DOHH2 (cell line): ENCODE data around the gene IMPDH1.
A peak's percentile ranks its signal among the peaks of the same experiment; 100 is the strongest.

Experiments
- H3F3A ChIP-seq: fragments of 200-600 bp; sonication (generic), shearing (Covaris generic); 2 replicates; pipeline ENCODE4 v1.6.0; 2016; ENCODE audit warnings: antibody characterized with exemption, mild to moderate bottlenecking; ENCODE audit not compliant: control insufficient read depth, insufficient read depth
- H3K27ac ChIP-seq: fragments of 200-600 bp; sonication (generic); 2 replicates; pipeline ENCODE4 v1.5.1; 2014; ENCODE audit warnings: low read depth, mild to moderate bottlenecking, low read length, moderate library complexity
- H3K27me3 ChIP-seq: fragments of 200-600 bp; sonication (generic); 2 replicates; pipeline ENCODE4 v1.6.1; 2014; ENCODE audit warnings: mild to moderate bottlenecking, low read length, mixed read lengths; ENCODE audit not compliant: control insufficient read depth
- H3K36me3 ChIP-seq: fragments of 200-600 bp; sonication (generic); 2 replicates; pipeline ENCODE4 v1.6.1; 2014; ENCODE audit warnings: mild to moderate bottlenecking, low read length, moderate library complexity, mixed read lengths; ENCODE audit not compliant: control insufficient read depth
- H3K4me1 ChIP-seq: fragments of 200-600 bp; sonication (generic); 2 replicates; pipeline ENCODE4 v1.6.1; 2014; ENCODE audit warnings: mild to moderate bottlenecking, low read length, mixed read lengths; ENCODE audit not compliant: control insufficient read depth
- H3K4me2 ChIP-seq: fragments of 200-600 bp; sonication (generic); 2 replicates; pipeline ENCODE4 v1.6.0; 2014; ENCODE audit warnings: mild to moderate bottlenecking, low read length, moderate library complexity
- H3K4me3 ChIP-seq: fragments of 200-600 bp; sonication (generic); 2 replicates; pipeline ENCODE4 v1.5.1; 2014; ENCODE audit warnings: mild to moderate bottlenecking, low read length, mixed read lengths
- H3K79me2 ChIP-seq: fragments of 200-600 bp; sonication (generic); 2 replicates; pipeline ENCODE4 v1.6.1; 2014; ENCODE audit warnings: mild to moderate bottlenecking, low read length, mixed read lengths; ENCODE audit not compliant: control insufficient read depth
- H3K9me2 ChIP-seq: fragments of 200-600 bp; sonication (generic); replicated peaks from 2 replicates; pipeline ENCODE4 v1.6.1; 2014; ENCODE audit warnings: mild to moderate bottlenecking, low read length, mixed read lengths; ENCODE audit not compliant: control insufficient read depth
- H3K9me3 ChIP-seq: fragments of 200-600 bp; sonication (generic); 2 replicates; pipeline ENCODE4 v1.6.1; 2014; ENCODE audit warnings: antibody characterized with exemption, low read length, mixed read lengths; ENCODE audit not compliant: control insufficient read depth, insufficient read depth
- H4K20me1 ChIP-seq: fragments of 200-600 bp; sonication (generic); 2 replicates; pipeline ENCODE4 v1.6.0; 2014; ENCODE audit warnings: low read depth, mild to moderate bottlenecking, antibody characterized with exemption, low read length, moderate library complexity; ENCODE audit not compliant: control insufficient read depth, insufficient read depth
- EZH2phosphoT487 ChIP-seq: fragments of 200-600 bp; sonication (generic); IDR thresholded peaks from 2 replicates; pipeline ENCODE4 v1.6.1; 2017; ENCODE audit warnings: borderline replicate concordance, mild to moderate bottlenecking, antibody characterized with exemption, low read length, moderate library complexity, mixed read lengths
- TF ChIP-seq, protein P1 (sequence below): fragments of 200-600 bp; sonication (generic); IDR thresholded peaks from one replicate; pipeline ENCODE4 v1.5.1; 2014; ENCODE audit warnings: antibody characterized with exemption, mild to moderate bottlenecking, low read depth, low read length; ENCODE audit not compliant: poor library complexity, severe bottlenecking

Gene IMPDH1

GRCh38 chr7:128453836-128454804 is 44.3 kb upstream of the IMPDH1 start:
- peaks cover 20% of the 10 kb centered on the region for H3K27me3 ChIP-seq
- H3K4me1 ChIP-seq, result peaks cover 35% of the 10 kb centered on the region
- H3K9me2 ChIP-seq, result no peaks in the 10 kb centered on the region
- peaks cover 29% of the 10 kb centered on the region for H3K36me3 ChIP-seq
- no peak overlapping the region for H3K4me3 ChIP-seq
- peaks cover 16% of the 10 kb centered on the region for H3F3A ChIP-seq
- no peaks in the 10 kb centered on the region for H3K9me3 ChIP-seq
- H3K27ac ChIP-seq, result no peak overlapping the region
- peaks cover 36% of the 10 kb centered on the region for H3K79me2 ChIP-seq
- H4K20me1 ChIP-seq, result peaks cover 7% of the 10 kb centered on the region; the same call in 1 of the 2 replicates
- no peak for TF ChIP-seq EZH2phosphoT487
- H3K4me2 ChIP-seq, result peak overlapping the region; percentile 94; the same call in 1 of the 2 replicates

GRCh38 chr7:128452552-128452951 is 42.8 kb upstream of the IMPDH1 start:
- Histone ChIP-seq H3K79me2 (peaks cover 21% of the 10 kb centered on the region), H3K9me3 (no peaks in the 10 kb centered on the region), H3F3A (0 out of 2 replicates have a peak, but pooled peaks cover 2% of the 10 kb centered on the region), H3K36me3 (peaks cover 13% of the 10 kb centered on the region), H3K4me3 (no peak overlapping the region), H3K27me3 (peaks cover 20% of the 10 kb centered on the region), H3K9me2 (no peaks in the 10 kb centered on the region), H3K4me1 (peaks cover 19% of the 10 kb centered on the region), H4K20me1 (no peaks in the 10 kb centered on the region; the same call in 1 of the 2 replicates), H3K4me2 (no peak overlapping the region), H3K27ac (no peak overlapping the region)
- no peak for TF ChIP-seq EZH2phosphoT487

DNA sequence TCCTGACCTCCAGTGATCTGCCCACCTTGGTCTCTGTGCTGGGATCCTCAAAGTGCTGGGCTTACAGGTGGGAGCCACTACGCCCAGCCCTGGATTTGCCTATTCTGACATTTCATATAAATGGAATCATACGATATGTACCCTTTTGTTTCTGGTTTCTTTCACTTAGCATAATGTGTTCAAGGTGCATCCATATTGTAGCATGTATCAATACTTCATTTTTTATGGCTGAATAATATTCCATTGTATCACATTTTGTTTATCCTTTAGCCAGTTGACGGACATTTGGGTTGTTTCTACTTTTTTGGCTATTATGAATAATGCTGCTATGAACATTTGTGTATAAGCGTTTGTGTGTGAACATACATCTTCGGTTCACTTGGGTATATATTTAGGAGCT is 41.1 kb upstream of the IMPDH1 start:
- Histone ChIP-seq H3K4me1 (peaks cover 9% of the 10 kb centered on the region), H3K27me3 (peaks cover 20% of the 10 kb centered on the region), H3K9me2 (no peaks in the 10 kb centered on the region), H3K4me3 (no peak overlapping the region), H3F3A (0 out of 2 replicates have a peak, but pooled peaks cover 2% of the 10 kb centered on the region), H3K4me2 (no peak overlapping the region), H3K9me3 (no peaks in the 10 kb centered on the region), H3K27ac (no peak overlapping the region), H3K79me2 (peaks cover 4% of the 10 kb centered on the region), H3K36me3 (peaks cover under 1% of the 10 kb centered on the region), H4K20me1 (no peaks in the 10 kb centered on the region)
- TF ChIP-seq EZH2phosphoT487, result no peak
- TF ChIP-seq, protein P1, sequence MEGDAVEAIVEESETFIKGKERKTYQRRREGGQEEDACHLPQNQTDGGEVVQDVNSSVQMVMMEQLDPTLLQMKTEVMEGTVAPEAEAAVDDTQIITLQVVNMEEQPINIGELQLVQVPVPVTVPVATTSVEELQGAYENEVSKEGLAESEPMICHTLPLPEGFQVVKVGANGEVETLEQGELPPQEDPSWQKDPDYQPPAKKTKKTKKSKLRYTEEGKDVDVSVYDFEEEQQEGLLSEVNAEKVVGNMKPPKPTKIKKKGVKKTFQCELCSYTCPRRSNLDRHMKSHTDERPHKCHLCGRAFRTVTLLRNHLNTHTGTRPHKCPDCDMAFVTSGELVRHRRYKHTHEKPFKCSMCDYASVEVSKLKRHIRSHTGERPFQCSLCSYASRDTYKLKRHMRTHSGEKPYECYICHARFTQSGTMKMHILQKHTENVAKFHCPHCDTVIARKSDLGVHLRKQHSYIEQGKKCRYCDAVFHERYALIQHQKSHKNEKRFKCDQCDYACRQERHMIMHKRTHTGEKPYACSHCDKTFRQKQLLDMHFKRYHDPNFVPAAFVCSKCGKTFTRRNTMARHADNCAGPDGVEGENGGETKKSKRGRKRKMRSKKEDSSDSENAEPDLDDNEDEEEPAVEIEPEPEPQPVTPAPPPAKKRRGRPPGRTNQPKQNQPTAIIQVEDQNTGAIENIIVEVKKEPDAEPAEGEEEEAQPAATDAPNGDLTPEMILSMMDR, result no peak

- peaks cover 2% of the 10 kb centered on the region; the same call in 1 of the 2 replicates for H3K79me2 ChIP-seq
- no peak overlapping the region for H3K4me2 ChIP-seq
- TF ChIP-seq EZH2phosphoT487, result no peak
- TF ChIP-seq, protein P1, result no peak
- peaks cover 8% of the 10 kb centered on the region for H3K4me1 ChIP-seq
- 0 out of 2 replicates have a peak, but pooled peaks cover 2% of the 10 kb centered on the region for H3F3A ChIP-seq
- no peaks in the 10 kb centered on the region for H4K20me1 ChIP-seq
- no peak overlapping the region for H3K27ac ChIP-seq
- H3K27me3 ChIP-seq, result peaks cover 20% of the 10 kb centered on the region
- H3K9me3 ChIP-seq, result no peaks in the 10 kb centered on the region
- no peak overlapping the region for H3K4me3 ChIP-seq
- no peaks in the 10 kb centered on the region for H3K9me2 ChIP-seq
- H3K36me3 ChIP-seq, result no peaks in the 10 kb centered on the region
These were observed 40.6 kb upstream of the IMPDH1 start for GRCh38 chr7:128450409-128450808.
